PC-9 (cell line): Measurements from ENCODE around the gene CES3. TPM values are rescaled to one million over a fixed set of nuclear protein-coding genes. Genes with fewer than 3 reads are reported as not detected.
A peak's percentile ranks its signal among the peaks of the same experiment; 100 is the strongest.

Source experiments
- BruUV-seq: library from RNA; stranded (reverse); fragments of 400-500 nt; replicated peaks from 2 replicates; lab custom pipeline; 2021; lab: Mats Ljungman, UMichigan
- CTCF ChIA-PET: fragments of 300-600 bp; sonication (Branson Sonifier 250); formaldehyde crosslinking; loops from one replicate; lab custom pipeline; 2022; ENCODE audit warnings: antibody characterized with exemption; lab: Charles Lee
- POLR2A ChIA-PET: fragments of 300-600 bp; sonication (Branson Sonifier 250); formaldehyde crosslinking; loops from one replicate; lab custom pipeline; 2022; ENCODE audit warnings: antibody characterized with exemption; ENCODE audit not compliant: unreplicated experiment; lab: Charles Lee
- DNase-seq, 2 experiments: peaks; one replicate each; pipeline versions ENCODE4 v3.0.0 to v3.0.0-alpha.2; 2015 to 2022; ENCODE audit warnings: mixed read lengths in 1 of 2
- H2AFZ ChIP-seq: fragments of 200-600 bp; sonication (generic); 2 replicates; pipeline ENCODE4 v1.8.1; 2017; ENCODE audit warnings: antibody characterized with exemption
- H3F3A ChIP-seq: fragments of 200-600 bp; sonication (generic); 2 replicates; pipeline ENCODE4 v1.8.1; 2017; ENCODE audit warnings: antibody characterized with exemption, mild to moderate bottlenecking, low read depth; ENCODE audit not compliant: insufficient read depth
- H3K27ac ChIP-seq: fragments of 200-600 bp; sonication (generic); 2 replicates; pipeline ENCODE4 v1.6.1; 2016; ENCODE audit warnings: mixed run types
- H3K27me3 ChIP-seq: fragments of 200-600 bp; sonication (generic); 2 replicates; pipeline ENCODE4 v1.6.1; 2016; ENCODE audit warnings: low read depth, mixed run types; ENCODE audit not compliant: insufficient read depth
- H3K36me3 ChIP-seq: fragments of 200-600 bp; sonication (generic); 2 replicates; pipeline ENCODE4 v1.6.1; 2016; ENCODE audit warnings: low read depth, mixed run types
- H3K4me1 ChIP-seq: fragments of 200-600 bp; sonication (generic); replicated peaks from 2 replicates; pipeline ENCODE4 v1.6.1; 2016; ENCODE audit warnings: mixed run types; ENCODE audit not compliant: insufficient read depth
- H3K4me2 ChIP-seq: fragments of 200-600 bp; sonication (generic); 2 replicates; pipeline ENCODE4 v1.6.1; 2017; ENCODE audit warnings: mixed run types
- H3K4me3 ChIP-seq: fragments of 200-600 bp; sonication (generic); 2 replicates; pipeline ENCODE4 v1.6.1; 2016; ENCODE audit warnings: mixed run types
- H3K79me2 ChIP-seq: fragments of 200-600 bp; sonication (generic); 2 replicates; pipeline ENCODE4 v1.6.1; 2017; ENCODE audit warnings: low read depth, mixed run types
- H3K9me2 ChIP-seq: fragments of 200-600 bp; sonication (generic); 2 replicates; pipeline ENCODE4 v1.8.1; 2017; ENCODE audit warnings: mild to moderate bottlenecking; ENCODE audit not compliant: insufficient read depth
- H3K9me3 ChIP-seq: fragments of 200-600 bp; sonication (generic); 2 replicates; pipeline ENCODE4 v1.8.1; 2016; ENCODE audit warnings: low read depth; ENCODE audit not compliant: insufficient read depth
- H4K20me1 ChIP-seq: fragments of 200-600 bp; sonication (generic); 2 replicates; pipeline ENCODE4 v1.8.1; 2017; ENCODE audit not compliant: insufficient read depth
- CTCF ChIP-seq: fragments of 200-600 bp; sonication (generic); conservative IDR thresholded peaks from 2 replicates; pipeline ENCODE4 v1.6.1; 2017; ENCODE audit warnings: mixed run types, antibody characterized with exemption, mild to moderate bottlenecking, moderate library complexity
- EZH2 ChIP-seq: fragments of 200-600 bp; sonication (generic); IDR thresholded peaks from 2 replicates; pipeline ENCODE4 v1.8.0; 2017; ENCODE audit warnings: antibody characterized with exemption, low read depth
- intact Hi-C: fragments of 100-400 bp; cut with micrococcal nuclease; formaldehyde crosslinking; loops from one replicate; pipeline ENCODE4 v1.10.0; 2022; ENCODE audit not compliant: unreplicated experiment
- total RNA-seq: library from RNA; stranded (reverse); gene quantifications from 2 replicates; pipeline ENCODE4 v1.2.3, GENCODE V29; 2021

Gene CES3
- total RNA-seq, 1 experiment from 2014 or later: 9.1 TPM

DNA sequence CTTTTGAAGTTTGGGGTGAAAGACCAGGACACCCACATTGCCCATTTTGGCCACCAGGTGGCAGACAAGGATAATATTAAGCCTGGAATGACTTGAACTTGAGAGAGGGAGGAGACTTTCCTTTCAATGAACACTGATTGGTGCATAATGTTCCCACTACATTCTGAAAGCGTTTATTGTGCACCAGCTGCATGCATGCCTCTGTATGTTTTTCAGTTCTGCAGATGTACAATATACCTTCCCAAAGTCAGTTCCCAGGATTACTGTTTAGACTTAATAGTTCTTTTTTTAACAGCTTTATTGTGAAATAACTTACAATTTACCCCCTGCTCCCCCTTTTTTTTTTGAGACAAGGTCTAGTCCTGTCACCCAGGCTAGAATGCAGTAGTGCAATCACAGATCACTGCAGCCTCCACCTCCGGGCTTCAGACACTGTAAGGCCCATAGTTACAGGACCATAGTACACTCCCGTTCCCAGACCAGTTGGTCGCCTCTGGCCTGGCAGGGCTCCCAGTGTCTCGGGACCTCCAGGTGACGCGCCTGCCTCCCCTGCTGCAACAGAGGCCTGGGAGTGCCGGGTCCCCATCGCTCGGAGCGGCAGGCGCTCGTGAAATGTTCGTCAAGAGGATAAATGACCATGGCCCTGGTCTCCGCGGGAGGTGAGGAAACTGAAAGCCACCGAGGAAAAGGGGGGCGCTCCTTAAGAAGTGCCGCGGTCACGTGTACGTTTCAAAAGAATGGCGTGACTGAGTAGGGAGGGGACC, 13.6 kb upstream of the CES3 start:
- H3K9me3 ChIP-seq: no peaks in the 10 kb centered on the region
- no peaks in the 10 kb centered on the region for H3K9me2 ChIP-seq
- no peaks in the 10 kb centered on the region for H4K20me1 ChIP-seq
- no peaks in the 10 kb centered on the region for H3K36me3 ChIP-seq
- peak overlapping the region; percentile 60; the same call in 1 of the 2 replicates for H2AFZ ChIP-seq
- H3K27me3 ChIP-seq: no peaks in the 10 kb centered on the region
- H3F3A ChIP-seq: peaks cover 18% of the 10 kb centered on the region; the same call in 1 of the 2 replicates
- no peak overlapping the region for H3K27ac ChIP-seq
- no peaks in the 10 kb centered on the region for H3K4me1 ChIP-seq
- TF ChIP-seq CTCF: peak; percentile 94
- TF ChIP-seq EZH2: no peak
- peak; percentile 72 to 80 for DNase-seq
- no peaks in the 10 kb centered on the region for H3K79me2 ChIP-seq
- BruUV-seq: no TSS peak
- peak overlapping the region; percentile 97 for H3K4me2 ChIP-seq
- CTCF ChIA-PET: no interaction called here
- POLR2A ChIA-PET: interaction anchor here (0.6 to 0.7 kb wide), 2 partner anchors 90 to 285 kb away, joined by 4 read pairs; no protein-coding TSS in a partner anchor
- H3K4me3 ChIP-seq: peak overlapping the region; percentile 66
- intact Hi-C loops: loop anchor here (1.0 to 5.0 kb wide), 3 partner anchors 52 to 567 kb away; no protein-coding TSS in a partner anchor

DNA sequence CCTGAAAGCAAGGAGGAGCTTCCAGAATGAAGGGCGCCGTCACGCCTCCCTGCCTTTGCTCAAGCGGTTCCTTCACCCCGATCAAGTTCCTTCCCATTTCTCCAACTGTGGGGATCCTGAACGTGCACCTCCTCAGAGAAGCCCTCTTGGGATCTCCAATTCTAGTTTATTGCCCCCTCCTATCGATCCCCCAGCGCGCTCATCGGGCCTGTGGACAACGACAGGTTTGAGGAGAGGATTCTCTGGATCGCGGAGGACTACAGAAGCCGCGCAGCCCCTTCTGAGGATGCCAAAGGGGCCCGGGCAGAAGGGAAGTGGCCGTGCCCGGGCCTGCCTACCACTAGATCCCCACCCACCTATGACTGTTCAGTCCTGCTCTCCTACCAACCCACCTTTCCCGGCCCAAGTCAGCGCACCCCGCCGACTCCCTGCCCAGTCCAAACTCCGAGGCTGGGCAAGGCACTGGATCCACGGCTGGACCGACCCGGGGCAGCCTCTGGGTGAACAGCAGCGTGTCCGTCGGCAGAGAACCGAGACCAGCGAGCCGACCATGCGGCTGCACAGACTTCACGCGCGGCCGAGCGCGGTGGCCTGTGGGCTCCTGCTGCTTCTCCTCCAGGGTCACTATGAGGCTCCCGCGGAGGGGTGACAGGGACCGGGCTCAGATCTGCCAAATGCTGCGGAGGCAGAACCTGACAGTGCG, 12.8 kb upstream of the CES3 start:
- no TSS peak for BruUV-seq
- H3K4me2 ChIP-seq: peak overlapping the region; percentile 97
- H3K27ac ChIP-seq: no peak overlapping the region
- intact Hi-C loops: loop anchor here (5.0 kb wide), 1 partner anchor 541 kb away; no protein-coding TSS in a partner anchor
- H3F3A ChIP-seq: peaks cover 18% of the 10 kb centered on the region; the same call in 1 of the 2 replicates
- H3K4me3 ChIP-seq: peak overlapping the region; percentile 66
- no peaks in the 10 kb centered on the region for H3K27me3 ChIP-seq
- ChIA-PET POLR2A (no interaction called here), CTCF (no interaction called here)
- no peaks in the 10 kb centered on the region for H3K9me3 ChIP-seq
- no peaks in the 10 kb centered on the region for H3K36me3 ChIP-seq
- no peaks in the 10 kb centered on the region for H3K9me2 ChIP-seq
- no peaks in the 10 kb centered on the region for H4K20me1 ChIP-seq
- H3K79me2 ChIP-seq: no peaks in the 10 kb centered on the region
- no peaks in the 10 kb centered on the region for H3K4me1 ChIP-seq
- H2AFZ ChIP-seq: peak overlapping the region; percentile 60; the same call in 1 of the 2 replicates
- no peak for DNase-seq
- TF ChIP-seq EZH2: no peak
- no peak for TF ChIP-seq CTCF

DNA sequence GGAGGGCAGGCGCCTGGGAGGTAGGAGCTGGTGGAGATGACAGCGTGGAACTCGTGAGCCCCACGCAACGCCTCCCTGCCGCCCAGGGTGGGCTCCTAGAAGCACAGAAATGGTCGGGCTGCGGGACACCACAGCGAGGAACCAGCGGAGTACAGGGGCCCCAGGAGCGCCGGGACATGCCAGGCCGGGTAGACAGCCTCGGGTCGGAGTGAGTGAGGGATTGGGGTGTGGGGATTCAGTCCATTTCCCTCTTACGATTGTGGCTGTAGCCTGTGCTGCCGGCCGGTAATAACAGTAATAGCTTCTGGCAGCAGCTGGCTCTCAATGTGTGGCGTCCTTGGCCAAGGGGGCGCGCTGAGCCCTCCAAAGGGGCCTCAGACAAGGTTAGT, 12.2 kb upstream of the CES3 start:
- ChIA-PET POLR2A (interaction anchor here (0.6 kb wide), 1 partner anchor 264 kb away, joined by 11 read pairs; no protein-coding TSS in a partner anchor), CTCF (interaction anchor here (0.6 kb wide), 1 partner anchor 100 kb away, joined by 3 read pairs; no protein-coding TSS in a partner anchor)
- DNase-seq: no peak
- Histone ChIP-seq H3K4me3 (no peak overlapping the region), H3K36me3 (no peaks in the 10 kb centered on the region), H3K27ac (no peak overlapping the region), H3K4me1 (no peaks in the 10 kb centered on the region), H3F3A (peaks cover 17% of the 10 kb centered on the region; the same call in 1 of the 2 replicates), H3K9me3 (no peaks in the 10 kb centered on the region), H3K27me3 (no peaks in the 10 kb centered on the region), H3K4me2 (no peak overlapping the region), H4K20me1 (no peaks in the 10 kb centered on the region), H2AFZ (no peak overlapping the region), H3K79me2 (no peaks in the 10 kb centered on the region), H3K9me2 (no peaks in the 10 kb centered on the region)
- BruUV-seq: no TSS peak
- TF ChIP-seq CTCF: no peak
- TF ChIP-seq EZH2: no peak
- intact Hi-C loops: loop anchor here (5.0 kb wide), 1 partner anchor 542 kb away; no protein-coding TSS in a partner anchor
